Head of caudate nucleus (tissue), 42 donors: ENCODE measurements around the gene APBA3.

Source experiments
- DNase-seq, 42 donors: peaks; one replicate each; pipeline versions ENCODE4 v3.0.0 to v3.0.0-alpha.2; 2020 to 2021; ENCODE audit warnings: mixed read lengths in 7 of 42
- intact Hi-C: fragments of 100-400 bp; cut with DNase I; formaldehyde crosslinking; loops from one replicate; pipeline ENCODE4 v1.15.0; 2022

Gene APBA3

DNA sequence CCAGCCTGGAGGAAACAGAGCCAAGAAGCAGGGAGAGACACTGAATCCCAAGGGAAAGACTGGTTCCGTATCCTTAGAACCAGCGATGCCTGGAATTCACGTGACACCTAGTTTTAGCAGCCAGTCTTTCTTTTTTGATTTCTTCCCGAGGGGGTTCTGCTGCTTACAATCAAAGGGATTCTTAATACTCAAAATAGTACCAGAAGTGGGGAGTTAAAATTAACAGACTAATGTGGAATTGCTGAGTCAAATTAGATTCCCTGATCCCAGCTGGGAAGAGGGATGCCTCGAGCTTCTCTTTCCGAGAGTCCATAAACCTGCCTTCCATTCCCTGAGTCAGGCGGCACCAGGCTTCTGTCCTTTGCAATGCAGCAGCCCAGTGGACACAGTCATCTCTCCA lies 29.4 kb upstream of the APBA3 start:
- DNase-seq: no peak
- intact Hi-C loops: no loop called here

DNA sequence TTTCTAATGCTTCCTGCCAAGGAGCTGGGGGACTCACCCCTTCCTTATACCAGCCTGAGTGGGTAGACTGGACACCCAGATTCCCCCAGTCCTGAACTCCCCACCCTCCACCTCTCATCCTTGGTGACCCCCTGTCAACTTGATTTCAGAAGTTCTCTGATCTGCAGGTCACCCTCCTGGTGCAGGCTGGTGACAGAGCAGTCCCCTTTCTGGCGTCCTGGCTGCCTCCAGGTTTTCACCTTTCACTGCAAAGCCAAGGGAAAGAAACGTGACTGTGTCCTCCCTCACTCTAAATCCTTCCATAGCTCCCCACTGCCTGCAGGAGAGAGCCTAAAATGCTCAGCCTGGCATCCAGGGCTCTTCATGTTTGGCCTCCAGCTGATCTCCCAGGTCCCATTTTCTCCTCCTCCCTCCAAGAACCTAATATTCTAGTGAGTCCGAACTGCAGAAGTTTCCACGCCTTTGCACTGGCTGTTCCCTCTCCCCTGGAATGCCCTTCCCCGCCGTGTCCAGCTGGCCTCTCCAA lies 28.8 kb upstream of the APBA3 start:
- DNase-seq: no peak
- intact Hi-C loops: no loop called here

- intact Hi-C loops: no loop called here
- DNase-seq: no peak
Measured at GRCh38 chr19:3788996-3789778, 27.7 kb upstream of the APBA3 start.

GRCh38 chr19:3785938-3786824 lies 24.7 kb upstream of the APBA3 start, which contains the start of gene MATK:
MATK (minus strand) TSS chr19:3786381; CDS start chr19:3785135, 1,246 bp downstream.
- intact Hi-C loops: no loop called here
- peak in 9 of 42 donors; percentile 7 to 42 (median 19) for DNase-seq

DNA sequence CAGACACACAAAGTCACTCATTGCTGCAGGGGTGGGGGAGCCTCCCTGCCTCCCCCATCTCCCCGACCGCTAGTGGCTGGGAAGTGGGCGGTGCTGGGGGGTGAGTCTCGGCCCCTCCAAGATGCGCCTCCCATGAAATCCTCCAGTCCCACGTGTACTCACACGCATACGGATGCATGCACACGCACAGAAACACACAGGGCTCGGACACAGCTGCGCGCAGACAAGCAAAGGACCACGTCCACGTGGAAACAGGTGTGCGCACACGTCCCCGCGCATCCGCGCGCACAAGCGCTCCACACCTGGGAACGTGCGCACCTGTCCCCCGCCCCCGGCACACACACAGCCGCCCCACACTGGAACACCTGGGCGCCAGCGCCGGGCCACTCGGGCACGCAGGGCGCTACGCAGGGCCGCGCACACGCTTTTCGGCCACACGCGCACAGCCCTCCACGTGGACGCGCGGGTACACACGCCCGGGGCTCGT lies 24.0 kb upstream of the APBA3 start:
- peak in 19 of 42 donors; percentile 10 to 53 (median 34) for DNase-seq
- intact Hi-C loops: no loop called here

DNA sequence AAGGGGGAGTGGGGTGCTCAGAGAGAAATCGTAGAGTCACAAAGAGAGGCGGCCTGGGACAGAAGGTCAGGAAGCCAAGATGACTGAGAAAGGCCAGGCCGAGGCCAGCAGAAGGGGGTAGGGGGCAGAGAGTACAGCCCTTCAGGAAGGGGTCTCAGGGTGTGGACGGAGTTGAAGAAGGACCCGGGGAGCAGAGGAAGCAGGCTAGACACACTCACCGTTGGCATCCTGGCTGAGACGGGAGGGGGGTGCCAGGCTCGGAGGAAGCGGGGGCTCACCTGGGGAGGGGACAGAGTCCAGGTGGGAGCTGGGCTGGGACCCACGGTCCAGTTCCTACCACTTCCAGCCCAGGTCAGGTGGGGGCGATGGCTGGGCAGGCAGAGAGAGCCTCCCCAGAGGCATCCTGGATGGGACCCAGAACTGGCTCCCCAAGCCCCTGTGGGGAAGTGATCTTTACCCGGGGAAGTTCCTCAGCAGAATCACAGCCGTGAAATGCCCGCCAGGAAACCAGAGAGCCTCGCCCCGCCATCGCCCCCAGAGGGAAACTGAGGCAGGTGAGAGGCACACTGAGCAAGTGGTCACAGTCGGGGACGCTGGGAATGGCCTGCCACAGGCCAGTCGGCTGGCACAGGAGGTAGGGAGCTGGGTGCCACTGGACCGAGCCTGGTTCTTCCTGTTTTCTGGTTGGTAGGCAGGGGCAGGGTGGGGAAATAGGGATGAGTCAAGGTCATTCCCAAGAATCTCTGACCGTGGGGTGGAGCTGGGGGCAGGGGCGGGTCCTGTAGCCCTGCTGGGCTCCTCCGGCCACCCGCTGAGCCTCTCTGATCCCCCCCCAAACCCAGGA lies 23.3 kb upstream of the APBA3 start:
- intact Hi-C loops: no loop called here
- no peak for DNase-seq

DNA sequence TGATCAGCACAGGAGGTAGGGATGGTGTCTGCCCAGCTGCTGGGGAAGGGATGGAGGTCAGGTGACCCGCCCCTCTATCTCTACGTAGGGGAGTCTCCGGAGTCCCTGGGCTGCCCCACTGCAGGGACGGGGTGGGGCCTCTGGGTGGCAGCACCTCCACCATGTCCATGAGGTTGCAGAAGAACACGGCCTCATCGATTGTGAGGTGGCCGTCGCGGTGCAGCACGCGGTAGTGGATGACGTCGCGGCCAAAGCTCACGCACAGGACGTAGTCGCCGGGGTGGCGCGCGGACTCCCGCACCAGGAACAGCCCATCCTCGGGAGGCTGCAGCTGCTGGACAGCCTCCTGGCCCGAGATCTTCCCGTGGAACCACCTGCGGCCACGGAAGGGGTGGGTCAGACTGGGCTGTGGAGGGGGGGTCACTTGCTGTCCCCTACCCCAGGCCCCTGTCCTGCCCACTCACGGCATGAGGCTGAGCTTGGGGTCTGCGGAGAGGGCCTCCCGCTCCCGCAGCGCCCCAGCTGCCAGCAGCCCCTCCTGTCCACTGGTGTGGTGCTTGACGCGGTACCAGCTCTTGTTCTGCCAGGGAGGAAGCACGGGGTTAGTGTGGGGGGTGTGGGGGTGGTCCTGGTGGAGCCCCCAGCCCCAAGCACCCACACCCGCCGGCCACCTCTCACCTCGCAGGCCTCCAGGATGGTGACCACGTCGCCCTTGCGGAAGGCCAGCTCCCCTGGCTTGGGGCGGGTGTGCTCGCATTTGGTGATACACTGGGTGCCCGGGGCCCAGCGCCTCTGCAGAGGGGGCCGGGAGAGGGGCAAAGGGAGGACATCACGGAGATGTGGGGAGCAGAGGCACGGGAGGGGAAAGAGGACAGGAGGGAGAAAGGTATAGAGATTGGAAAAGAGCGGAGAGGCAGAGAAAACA lies 22.4 kb upstream of the APBA3 start:
- no peak for DNase-seq
- intact Hi-C loops: no loop called here

GRCh38 chr19:3782903-3783302 lies 21.4 kb upstream of the APBA3 start:
- intact Hi-C loops: no loop called here
- no peak for DNase-seq

DNA sequence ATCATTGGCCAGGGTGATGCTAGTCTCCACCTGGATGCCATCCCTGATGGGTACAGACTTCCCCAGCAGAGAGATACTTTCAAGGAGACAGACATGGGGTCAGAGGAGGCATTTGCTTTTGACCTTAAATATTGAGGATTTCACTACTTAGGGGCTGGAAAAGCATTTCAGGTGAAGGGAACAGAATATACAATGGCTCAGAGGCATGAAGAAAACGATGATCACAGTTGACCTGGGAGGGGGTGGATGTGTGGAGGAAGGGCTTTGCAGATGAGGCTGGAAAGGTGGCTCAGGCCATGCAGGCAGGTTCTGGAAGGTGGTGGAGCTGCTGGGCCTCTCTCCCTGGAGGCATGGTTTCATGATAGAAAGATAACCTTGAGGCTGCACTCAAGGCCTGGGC lies 20.8 kb upstream of the APBA3 start:
- intact Hi-C loops: no loop called here
- DNase-seq: no peak

DNA sequence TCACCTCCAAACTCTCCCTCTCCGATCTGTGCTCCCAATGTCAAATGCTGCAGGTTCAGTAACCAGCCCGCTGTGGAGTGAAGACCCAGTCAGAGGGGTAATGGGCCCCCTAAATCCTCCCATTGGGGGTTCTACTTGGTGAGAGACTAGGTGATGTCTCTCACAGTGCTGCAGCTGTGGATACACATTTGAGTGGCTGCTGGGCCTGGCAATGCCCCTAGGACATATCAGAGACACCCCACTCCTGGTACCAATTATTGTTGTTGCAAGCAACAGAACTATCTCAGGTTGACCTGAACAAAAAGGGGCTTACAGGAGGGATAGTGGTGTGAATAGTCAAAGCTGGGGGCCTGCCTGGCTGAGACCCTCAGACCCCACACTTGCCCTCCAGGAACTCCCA lies 20.1 kb upstream of the APBA3 start:
- intact Hi-C loops: no loop called here
- DNase-seq: no peak

DNA sequence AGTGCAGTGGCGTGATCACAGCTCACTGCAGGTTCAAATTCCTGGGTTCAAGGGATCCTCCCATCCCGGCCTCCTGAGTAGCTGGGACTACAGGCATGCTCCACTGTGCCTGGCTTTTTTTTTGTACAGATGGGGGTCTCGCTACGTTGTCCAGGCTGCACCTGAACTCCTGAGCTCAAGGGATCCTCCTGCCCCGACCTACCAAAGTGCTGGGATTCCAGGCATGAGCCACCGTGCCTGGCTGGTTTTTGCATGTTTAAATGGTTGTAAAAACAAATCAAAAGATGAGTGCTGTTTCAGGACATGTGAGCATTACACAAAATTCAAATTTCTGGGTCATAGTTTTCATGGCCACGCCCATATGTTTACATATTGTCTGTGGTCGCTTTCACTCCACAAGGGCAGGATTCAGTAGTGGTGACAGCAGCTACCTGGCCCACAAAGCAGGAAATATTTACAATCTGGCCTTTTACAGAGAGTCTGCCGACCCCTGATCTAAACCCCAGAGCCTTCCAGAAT lies 19.4 kb upstream of the APBA3 start:
- no peak for DNase-seq
- intact Hi-C loops: no loop called here

DNA sequence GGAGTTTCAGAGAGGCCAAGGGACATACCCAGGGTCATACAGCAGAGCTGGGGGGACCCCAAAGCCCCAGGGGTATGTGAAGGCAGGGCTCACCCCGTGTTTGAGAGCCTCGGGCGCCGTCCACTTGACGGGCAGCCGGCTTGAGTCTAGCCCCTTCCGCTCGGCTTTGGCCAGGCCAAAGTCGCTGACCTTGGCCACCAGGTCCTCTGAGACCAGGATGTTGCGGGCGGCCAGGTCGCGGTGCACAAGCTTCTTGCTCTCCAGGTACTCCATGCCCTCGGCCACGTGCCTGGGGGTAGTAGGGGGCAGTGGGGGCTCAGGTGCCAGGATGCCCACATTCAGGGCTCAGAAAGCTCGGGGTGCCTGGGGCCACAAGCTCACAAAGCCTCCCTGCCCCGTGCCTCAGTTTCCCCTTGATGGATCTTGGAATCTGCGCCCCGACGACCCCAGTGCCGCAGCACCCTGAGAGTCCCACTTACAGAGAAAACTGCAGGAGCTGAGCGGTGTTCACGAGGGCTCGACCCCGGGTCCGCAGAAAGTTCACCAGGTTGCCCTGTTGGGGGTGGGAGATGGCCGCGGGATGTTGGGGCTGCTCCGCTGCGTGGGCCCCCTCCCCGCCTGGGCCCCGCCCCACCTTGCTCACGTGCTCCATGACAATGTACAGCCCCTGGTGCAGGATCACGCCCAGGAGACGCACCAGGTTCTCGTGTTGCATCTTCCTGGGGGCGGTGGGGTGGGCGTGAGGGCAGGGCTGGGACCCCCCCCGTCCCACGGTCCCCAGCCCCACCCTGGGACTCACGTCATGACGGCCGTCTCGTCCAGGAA lies 17.6 kb upstream of the APBA3 start:
- no peak for DNase-seq
- intact Hi-C loops: no loop called here

DNA sequence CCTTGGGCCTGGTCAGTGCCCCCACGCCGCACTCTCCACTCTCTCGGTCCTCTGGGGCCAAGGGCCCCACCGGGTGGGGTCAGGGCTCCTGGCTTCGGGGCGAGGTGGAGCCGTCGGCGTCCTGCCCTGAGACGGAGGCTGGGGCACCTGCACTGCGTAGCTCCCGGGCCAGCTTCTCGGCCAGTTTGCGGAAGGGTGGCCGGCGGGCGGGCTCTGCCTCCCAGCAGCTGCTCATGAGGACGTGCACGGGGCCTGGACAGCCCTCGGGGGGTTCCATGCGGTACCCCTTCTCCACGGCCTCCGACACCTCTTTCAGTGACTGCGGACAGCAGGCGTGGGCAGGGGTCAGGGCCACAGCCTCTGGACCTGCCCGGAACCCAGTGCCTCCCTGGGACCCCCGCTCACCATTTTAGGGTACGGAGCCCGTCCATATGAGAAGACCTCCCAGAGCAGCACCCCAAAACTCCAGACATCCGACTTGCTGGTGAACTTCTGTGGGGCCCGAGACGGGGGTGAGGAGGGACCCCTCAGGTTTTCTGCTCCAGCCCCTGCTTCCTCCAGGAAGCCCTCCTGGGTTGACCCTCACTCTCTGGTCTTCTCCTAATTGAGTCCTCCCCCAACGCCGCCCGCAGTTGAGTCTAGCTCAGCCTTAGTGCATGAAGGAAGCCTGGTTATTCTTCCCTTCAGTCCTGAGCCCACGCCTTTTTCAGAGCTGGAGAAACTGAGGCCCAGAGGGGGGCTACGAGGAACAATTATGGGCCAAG lies 16.8 kb upstream of the APBA3 start:
- DNase-seq: no peak
- intact Hi-C loops: no loop called here

- no peak for DNase-seq
- intact Hi-C loops: no loop called here
Measured at GRCh38 chr19:3776479-3777040, 15.1 kb upstream of the APBA3 start.

DNA sequence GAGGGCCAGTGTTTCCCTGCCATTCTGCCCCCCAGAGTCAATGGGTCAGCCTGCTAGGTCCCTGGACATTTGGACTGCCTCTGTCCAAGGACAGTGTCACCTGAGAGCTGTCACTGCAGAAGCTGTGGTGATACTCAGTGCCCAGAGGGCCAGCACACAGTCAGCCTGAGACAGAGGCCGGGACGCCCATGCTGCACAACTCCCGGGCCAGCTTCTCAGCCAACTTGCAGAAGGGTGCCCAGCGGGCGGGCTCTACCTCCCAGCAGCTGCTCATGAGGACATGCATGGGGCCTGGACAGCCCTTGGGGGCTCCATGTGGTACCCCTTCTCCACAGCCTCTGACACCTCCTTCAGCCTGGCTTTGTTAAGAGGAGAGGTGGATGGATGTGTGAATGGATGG lies 14.3 kb upstream of the APBA3 start:
- DNase-seq: no peak
- intact Hi-C loops: no loop called here

GRCh38 chr19:3775374-3775711 lies 13.9 kb upstream of the APBA3 start:
- intact Hi-C loops: no loop called here
- DNase-seq: no peak
